Skeletal muscle tissue (tissue), 4 donors: ENCODE results near the gene UST. TPM values are rescaled to one million over a fixed set of nuclear protein-coding genes. Genes with fewer than 3 reads are reported as not detected.

Source experiments
- H3K27ac ChIP-seq: one replicate; pipeline ENCODE4 v1.7.0; 2013; ENCODE audit warnings: mild to moderate bottlenecking, low read depth, low read length, inconsistent platforms
- H3K27me3 ChIP-seq, 3 donors: one replicate each; pipeline ENCODE4 v1.7.0; 2013; ENCODE audit warnings: low read length in 3 of 3; ENCODE audit not compliant: control insufficient read depth in 3 of 3, insufficient read depth in 3 of 3
- H3K36me3 ChIP-seq, 3 donors: one replicate each; pipeline ENCODE4 v1.7.0; 2013; ENCODE audit warnings: low read length in 3 of 3; ENCODE audit not compliant: control insufficient read depth in 3 of 3, insufficient read depth in 3 of 3
- H3K4me1 ChIP-seq, 3 donors: one replicate each; pipeline ENCODE4 v1.7.0; 2013; ENCODE audit warnings: low read length in 3 of 3, mild to moderate bottlenecking in 3 of 3; ENCODE audit not compliant: control insufficient read depth in 3 of 3, insufficient read depth in 3 of 3
- H3K4me3 ChIP-seq, 3 donors: one replicate each; pipeline ENCODE4 v1.7.0; 2013; ENCODE audit warnings: low read length in 3 of 3
- H3K9ac ChIP-seq, 3 donors: one replicate each; pipeline ENCODE4 v1.7.0; 2013; ENCODE audit warnings: low read length in 3 of 3, mild to moderate bottlenecking in 3 of 3, moderate library complexity in 2 of 3, low read depth in 1 of 3
- H3K9me3 ChIP-seq, 3 donors: one replicate each; pipeline ENCODE4 v1.7.0; 2013; ENCODE audit warnings: low read length in 3 of 3; ENCODE audit not compliant: control insufficient read depth in 3 of 3
- total RNA-seq: library from RNA; depleted of rRNA; stranded (reverse); fragments of >200 nt; gene quantifications from one replicate; pipeline ENCODE4 v1.2.3, GENCODE V29; 2014
- donor health status: Osteomylitis.

Gene UST
- total RNA-seq, 1 donor from 2014 or later = 14.6 TPM

DNA sequence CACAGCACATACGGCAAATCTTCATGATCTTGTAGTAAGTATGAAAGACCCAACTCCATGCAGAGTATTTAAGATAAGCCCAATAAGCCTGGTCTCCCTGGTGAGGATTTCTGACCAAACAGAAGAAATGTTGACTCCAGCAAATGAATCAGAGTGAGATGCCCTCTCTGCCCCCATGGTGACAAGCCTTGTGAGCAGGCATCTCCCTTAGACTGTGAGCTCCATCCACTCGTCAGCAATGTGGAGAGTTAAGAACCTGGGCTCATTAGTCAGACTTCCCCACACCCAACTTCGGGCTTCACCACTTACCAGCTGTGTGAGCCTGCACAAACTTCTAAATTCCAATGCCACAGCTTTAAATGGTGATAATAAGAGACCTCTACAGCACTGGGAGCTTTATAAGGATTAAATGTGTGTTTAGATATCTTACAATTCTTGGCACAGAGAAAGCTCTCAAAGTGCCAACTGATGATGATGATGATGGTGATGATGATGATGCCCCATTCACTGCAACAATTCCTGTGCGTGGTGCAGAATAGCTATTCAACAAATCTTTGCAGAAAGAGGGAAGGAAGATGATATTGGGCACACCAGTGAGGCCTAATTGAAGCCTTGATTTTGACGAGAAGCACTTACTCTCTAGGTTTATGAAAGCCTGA lies 317.3 kb downstream of the UST start:
- Histone ChIP-seq H3K9me3 (no peaks in the 10 kb centered on the region), H3K9ac (no peak overlapping the region), H3K4me3 (no peak overlapping the region), H3K4me1 (peaks cover 0 to 6% (median 5%) of the 10 kb centered on the region in 3 donors), H3K27ac (no peak overlapping the region), H3K27me3 (peaks cover 0 to 8% (median 0%) of the 10 kb centered on the region in 3 donors), H3K36me3 (no peaks in the 10 kb centered on the region)

DNA sequence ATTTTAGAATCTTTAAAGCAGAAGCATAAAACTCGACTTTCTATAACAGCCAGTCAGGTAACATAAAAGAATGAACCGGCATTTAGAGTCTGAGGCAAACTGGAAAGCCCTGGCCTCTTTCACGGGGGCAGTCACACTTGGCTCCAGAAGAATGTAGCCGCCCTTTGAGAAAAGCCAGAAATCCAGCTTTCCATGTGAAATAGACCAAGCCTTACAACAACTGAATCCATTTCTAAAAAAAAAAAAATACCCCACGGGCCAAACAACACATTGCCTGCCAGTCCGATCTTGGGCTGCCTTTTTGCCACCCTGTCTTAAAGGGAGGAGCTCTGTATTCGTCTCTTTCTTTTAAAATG lies 317.8 kb downstream of the UST start:
- H3K36me3 ChIP-seq = no peaks in the 10 kb centered on the region
- no peak overlapping the region for H3K27ac ChIP-seq
- no peaks in the 10 kb centered on the region for H3K9me3 ChIP-seq
- H3K9ac ChIP-seq = no peak overlapping the region
- no peak overlapping the region for H3K4me3 ChIP-seq
- H3K4me1 ChIP-seq = peaks cover 0 to 6% (median 5%) of the 10 kb centered on the region in 3 donors
- peaks cover 0 to 8% (median 0%) of the 10 kb centered on the region in 3 donors for H3K27me3 ChIP-seq

DNA sequence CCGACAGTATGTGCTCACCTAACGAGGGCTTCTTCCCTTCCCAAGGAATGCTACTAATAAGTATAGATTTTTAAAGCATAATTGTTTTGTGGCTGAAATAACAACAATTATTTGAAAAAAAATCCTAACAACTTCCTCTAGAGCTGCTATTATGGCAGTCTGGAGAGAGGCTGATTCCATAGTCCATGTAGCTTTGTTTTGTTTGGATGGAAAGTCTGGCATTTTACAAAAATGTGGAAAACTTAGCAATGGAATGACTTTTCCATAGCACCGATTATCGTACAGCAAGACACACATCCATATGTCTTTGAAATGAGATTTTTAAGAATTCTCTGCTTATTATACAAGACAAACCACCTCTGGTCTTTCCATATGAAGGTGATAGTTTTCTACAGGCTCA lies 318.3 kb downstream of the UST start:
- Histone ChIP-seq H3K27me3 (peaks cover 0 to 8% (median 0%) of the 10 kb centered on the region in 3 donors), H3K4me1 (peaks cover 0 to 6% (median 5%) of the 10 kb centered on the region in 3 donors), H3K9ac (no peak overlapping the region), H3K4me3 (no peak overlapping the region), H3K36me3 (no peaks in the 10 kb centered on the region), H3K9me3 (no peaks in the 10 kb centered on the region), H3K27ac (no peak overlapping the region)

DNA sequence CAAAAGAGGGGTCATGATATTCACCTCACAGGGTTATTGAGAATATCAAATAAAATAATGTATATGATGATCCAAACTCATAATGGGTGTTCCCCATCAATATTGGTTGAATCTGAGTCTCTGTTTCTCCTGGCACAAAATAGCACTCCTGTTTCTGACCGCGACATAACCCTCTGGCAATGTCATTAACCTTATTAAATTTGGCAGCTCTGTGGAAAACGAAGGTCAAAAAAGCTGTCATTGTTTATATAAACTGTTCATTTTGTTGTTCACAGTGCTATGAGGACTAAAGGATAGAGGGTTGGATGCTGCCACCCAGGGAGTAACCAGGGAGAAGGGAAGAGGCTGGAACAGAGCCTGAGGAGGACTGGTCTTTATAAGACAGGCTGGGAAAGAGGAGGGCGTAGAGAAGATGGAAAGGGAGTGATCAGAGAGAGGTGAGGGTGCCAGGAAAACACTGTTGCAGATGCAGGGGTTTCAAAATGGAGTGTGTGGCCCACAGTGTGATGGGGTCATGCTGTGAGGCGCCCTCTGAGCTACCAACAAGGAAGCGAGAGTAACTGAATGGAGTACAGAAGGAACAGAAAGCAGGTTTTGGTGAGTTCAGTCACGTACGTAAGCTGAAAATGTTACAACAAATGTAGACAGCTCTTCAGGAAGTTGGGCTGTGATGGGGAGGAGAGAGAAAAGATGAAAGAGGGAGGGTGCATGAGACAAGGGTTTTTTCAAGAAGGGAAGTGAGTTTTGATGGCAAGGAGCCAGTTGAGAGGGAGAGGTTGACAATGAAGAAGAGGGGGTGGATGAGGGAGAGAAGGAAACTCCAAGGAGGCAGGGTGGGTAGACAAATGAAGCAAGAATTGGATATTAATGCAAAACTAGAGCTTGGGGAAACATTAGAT lies 319.1 kb downstream of the UST start:
- H3K27ac ChIP-seq = no peak overlapping the region

DNA sequence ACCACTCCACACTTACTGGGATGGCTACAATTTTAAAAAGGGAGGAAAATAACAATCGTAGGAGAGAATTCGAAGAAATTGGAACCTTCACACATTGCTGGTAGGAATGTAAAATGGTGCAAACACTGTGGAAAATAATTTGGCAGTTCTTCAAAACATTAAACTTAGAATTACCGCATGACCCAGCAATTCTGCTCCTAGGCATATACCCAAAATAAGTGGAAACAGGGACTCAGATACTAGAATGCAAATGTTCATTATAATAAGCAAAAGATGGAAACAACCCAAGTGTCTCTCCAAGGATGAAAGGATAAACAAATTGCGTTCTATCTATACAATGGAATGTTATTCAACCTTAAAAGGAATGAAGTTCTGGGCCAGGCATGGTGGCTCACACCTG lies 325.2 kb downstream of the UST start:
- no peaks in the 10 kb centered on the region for H3K27me3 ChIP-seq
- no peaks in the 10 kb centered on the region for H3K9me3 ChIP-seq
- H3K36me3 ChIP-seq = no peaks in the 10 kb centered on the region
- H3K27ac ChIP-seq = no peak overlapping the region
- H3K9ac ChIP-seq = no peak overlapping the region
- H3K4me1 ChIP-seq = no peaks in the 10 kb centered on the region
- no peak overlapping the region for H3K4me3 ChIP-seq

More for the DNA sequence above, 319.1 kb downstream of the UST start:
- Histone ChIP-seq H3K4me1 (peaks cover 0 to under 1% (median 0%) of the 10 kb centered on the region in 3 donors), H3K27me3 (peaks cover 0 to 8% (median 0%) of the 10 kb centered on the region in 3 donors), H3K9ac (no peak overlapping the region), H3K4me3 (no peak overlapping the region), H3K9me3 (no peaks in the 10 kb centered on the region), H3K36me3 (no peaks in the 10 kb centered on the region)

DNA sequence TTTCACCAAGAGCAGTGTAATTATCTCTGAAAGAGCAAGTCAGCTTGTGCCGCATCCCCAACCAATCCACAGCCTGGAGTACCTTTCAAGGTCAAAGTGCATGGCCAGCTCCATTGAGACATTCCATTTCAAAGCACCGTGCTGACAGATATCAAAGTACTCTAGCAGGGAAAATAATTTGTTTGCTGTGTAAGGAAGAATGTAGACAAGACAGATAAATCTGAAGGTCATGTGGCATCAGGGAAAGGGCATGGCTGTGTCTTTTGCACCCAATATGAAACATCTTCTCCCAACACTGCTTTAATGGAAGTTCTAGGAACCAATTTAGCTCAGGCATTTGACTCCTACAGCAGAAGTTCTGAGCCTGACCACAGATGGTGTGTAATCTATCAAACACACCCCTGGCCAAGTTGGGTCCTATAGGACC lies 328.0 kb downstream of the UST start:
- Histone ChIP-seq H3K9ac (no peak overlapping the region), H3K4me1 (peaks cover 0 to 4% (median 0%) of the 10 kb centered on the region in 3 donors), H3K27me3 (no peaks in the 10 kb centered on the region), H3K27ac (no peak overlapping the region), H3K9me3 (no peaks in the 10 kb centered on the region), H3K4me3 (no peak overlapping the region), H3K36me3 (no peaks in the 10 kb centered on the region)

DNA sequence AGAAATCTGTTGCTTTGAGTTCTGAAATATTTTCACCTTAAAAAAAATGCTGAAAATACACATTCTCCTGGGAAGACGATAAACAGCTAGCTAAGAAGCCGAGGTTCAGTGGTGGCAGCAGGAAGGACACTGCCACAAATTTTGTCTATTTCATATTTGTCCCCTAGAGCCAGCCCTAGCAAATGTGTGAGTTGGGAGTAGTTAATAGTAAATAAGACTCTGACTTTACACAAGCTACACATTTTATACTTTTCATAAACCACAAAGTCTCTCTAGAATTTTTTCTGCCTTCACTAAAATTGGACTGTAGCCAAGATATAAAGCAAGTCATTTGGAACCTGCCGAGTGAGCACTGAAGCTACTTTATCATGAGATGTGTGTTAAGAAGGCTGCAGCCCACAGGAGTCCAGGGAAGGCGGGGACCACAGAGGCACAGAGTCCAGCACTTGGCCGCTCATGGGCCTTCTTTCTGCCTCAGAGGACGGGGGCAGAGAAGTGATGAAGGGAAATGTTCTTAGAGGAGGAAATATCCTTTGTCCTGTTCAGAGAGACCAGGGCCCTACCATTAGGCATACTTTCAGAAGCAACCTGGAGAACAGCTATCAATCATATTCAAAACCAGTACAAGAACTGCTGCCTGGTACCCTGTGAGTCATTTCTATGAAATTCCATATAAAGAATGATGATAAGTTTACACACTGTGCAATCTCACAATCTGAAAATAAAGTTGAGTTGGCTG lies 329.0 kb downstream of the UST start:
- peaks cover 0 to 14% (median 5%) of the 10 kb centered on the region in 3 donors for H3K4me1 ChIP-seq
- H3K4me3 ChIP-seq = no peak overlapping the region
- no peaks in the 10 kb centered on the region for H3K36me3 ChIP-seq
- H3K27me3 ChIP-seq = no peaks in the 10 kb centered on the region
- no peaks in the 10 kb centered on the region for H3K9me3 ChIP-seq
- no peak overlapping the region for H3K27ac ChIP-seq
- H3K9ac ChIP-seq = no peak overlapping the region

DNA sequence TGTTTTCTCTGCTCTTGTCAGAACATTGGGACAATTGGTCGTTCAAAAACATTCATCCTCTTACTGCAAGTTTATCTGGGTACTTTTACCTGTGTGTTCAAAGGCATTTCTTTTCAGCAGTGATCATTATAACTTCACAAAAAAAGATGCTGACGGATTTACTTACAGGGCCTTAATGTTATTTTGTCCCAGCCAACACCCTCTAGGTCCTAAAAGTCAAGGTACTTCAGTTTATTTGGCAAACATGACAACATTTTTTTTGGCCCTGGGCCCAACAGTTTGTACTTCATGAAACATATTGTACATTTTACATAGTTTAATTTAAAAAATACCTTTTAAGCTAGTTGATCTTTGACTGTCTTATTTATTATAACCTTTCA lies 329.5 kb downstream of the UST start:
- H3K4me1 ChIP-seq = peaks cover 0 to 16% (median 8%) of the 10 kb centered on the region in 3 donors
- no peaks in the 10 kb centered on the region for H3K36me3 ChIP-seq
- no peak overlapping the region for H3K27ac ChIP-seq
- no peaks in the 10 kb centered on the region for H3K9me3 ChIP-seq
- no peak overlapping the region for H3K4me3 ChIP-seq
- H3K9ac ChIP-seq = no peak overlapping the region
- no peaks in the 10 kb centered on the region for H3K27me3 ChIP-seq

DNA sequence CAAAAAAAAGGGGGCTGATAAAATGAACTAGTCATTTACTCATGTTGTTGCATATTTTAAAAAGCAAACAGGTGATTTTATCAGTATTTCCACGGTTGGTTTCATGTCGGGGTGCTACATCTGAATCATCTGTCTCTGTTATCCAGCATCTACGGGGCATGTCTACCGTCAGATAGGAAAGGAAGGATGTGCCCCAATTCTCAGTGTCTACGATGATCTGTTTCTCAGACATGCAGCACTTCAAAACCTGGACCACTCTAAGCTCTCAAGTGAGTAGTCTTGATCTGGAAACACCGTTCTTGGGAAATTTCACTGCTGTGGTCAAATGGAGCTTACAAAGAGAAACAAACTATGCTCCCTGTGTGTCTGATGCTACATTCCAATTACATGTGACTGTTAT lies 330.4 kb downstream of the UST start:
- Histone ChIP-seq H3K9me3 (no peaks in the 10 kb centered on the region), H3K4me3 (no peak overlapping the region), H3K27me3 (no peaks in the 10 kb centered on the region), H3K4me1 (peaks cover 0 to 16% (median 8%) of the 10 kb centered on the region in 3 donors), H3K27ac (no peak overlapping the region), H3K36me3 (no peaks in the 10 kb centered on the region), H3K9ac (no peak overlapping the region)
